GM12878 (cell line): ENCODE results near the gene TMEM82. TPM values are rescaled to one million over a fixed set of nuclear protein-coding genes. Genes with fewer than 3 reads are reported as not detected.
A peak's percentile ranks its signal among the peaks of the same experiment; 100 is the strongest.

ENCODE experiments used
- ATAC-seq: fragments of 200-7000 bp; cut with Tn5 transposase; 3 replicates; pipeline ENCODE4 v1.9.1; 2020; ENCODE audit warnings: mild to moderate bottlenecking, moderate library complexity
- BruUV-seq: library from RNA; stranded (reverse); fragments of 400-500 nt; replicated peaks from 2 replicates; lab custom pipeline; 2021; lab: Mats Ljungman, UMichigan
- CTCF ChIA-PET: fragments of 300-600 bp; sonication (Branson Sonifier 250); formaldehyde crosslinking; extraction: SDS; loops from one replicate; lab custom pipeline; 2021; ENCODE audit warnings: inconsistent platforms; lab: Yijun Ruan, JAX
- POLR2A ChIA-PET: fragments of 350-600 bp; formaldehyde crosslinking; extraction: SDS; loops from one replicate; lab custom pipeline; 2021; ENCODE audit warnings: inconsistent platforms; lab: Charles Lee
- RAD21 ChIA-PET: fragments of 300-600 bp; sonication (Branson Sonifier 250); formaldehyde crosslinking; loops from one replicate; lab custom pipeline; 2023; ENCODE audit warnings: antibody characterized with exemption; ENCODE audit not compliant: unreplicated experiment; lab: Charles Lee
- SMC1A ChIA-PET: fragments of 300-600 bp; sonication (Branson Sonifier 250); formaldehyde crosslinking; loops from one replicate; lab custom pipeline; 2023; ENCODE audit not compliant: unreplicated experiment, uncharacterized antibody; lab: Charles Lee
- DNase-seq: peaks from one replicate; pipeline ENCODE4 v3.0.0-alpha.2; 2011; ENCODE audit warnings: low read depth, low spot score
- FAIRE-seq: peaks from 3 replicates; lab custom pipeline; 2011; peaks lifted over from hg19 to GRCh38; lab: Jason Lieb, UNC
- H2AFZ ChIP-seq: 2 replicates; pipeline ENCODE4 v1.6.0; 2011; ENCODE audit warnings: low read depth, low read length, control low read depth; ENCODE audit not compliant: control insufficient read depth
- H3K27ac ChIP-seq: 2 replicates; pipeline ENCODE4 v1.5.1; 2011; ENCODE audit warnings: control low read depth; ENCODE audit not compliant: control insufficient read depth, insufficient read depth
- H3K27me3 ChIP-seq, 2 experiments: replicated peaks in 1 of 2; 2 replicates each; pipeline versions ENCODE4 v1.6.0 to v1.6.1; 2011; ENCODE audit warnings: low read length in 1 of 2; ENCODE audit not compliant: control insufficient read depth in 2 of 2, insufficient read depth in 2 of 2
- H3K36me3 ChIP-seq, 2 experiments: 2 replicates each; pipeline ENCODE4 v1.5.1; 2011; ENCODE audit warnings: low read length in 1 of 2; ENCODE audit not compliant: control insufficient read depth in 2 of 2, insufficient read depth in 2 of 2
- H3K4me1 ChIP-seq: 2 replicates; pipeline ENCODE4 v1.6.1; 2011; ENCODE audit warnings: mild to moderate bottlenecking, low read length, moderate library complexity, mixed read lengths; ENCODE audit not compliant: control insufficient read depth, insufficient read depth
- H3K4me2 ChIP-seq: 2 replicates; pipeline ENCODE4 v1.6.0; 2011; ENCODE audit warnings: control low read depth; ENCODE audit not compliant: control insufficient read depth, insufficient read depth
- H3K4me3 ChIP-seq: fragments of 200-600 bp; sonication (generic); 2 replicates; pipeline ENCODE4 v1.5.1; 2016
- H3K79me2 ChIP-seq: 2 replicates; pipeline ENCODE4 v1.6.0; 2011; ENCODE audit warnings: low read length; ENCODE audit not compliant: control insufficient read depth, insufficient read depth
- H3K9ac ChIP-seq: 2 replicates; pipeline ENCODE4 v1.8.0; 2011; ENCODE audit warnings: low read length, control low read depth, mixed read lengths; ENCODE audit not compliant: control insufficient read depth, insufficient read depth
- H3K9me3 ChIP-seq: replicated peaks from 3 replicates; pipeline ENCODE4 v1.5.1; 2011; ENCODE audit warnings: mild to moderate bottlenecking, low read length; ENCODE audit not compliant: control insufficient read depth, insufficient read depth
- H4K20me1 ChIP-seq: 2 replicates; pipeline ENCODE4 v1.6.0; 2011; ENCODE audit not compliant: control insufficient read depth, insufficient read depth
- BHLHE40 ChIP-seq, 2 experiments: fragments of 450-650 bp in 1 of 2; IDR thresholded peaks; 2 replicates each; pipeline ENCODE4 v1.6.1; 2011 to 2017; ENCODE audit warnings: low read depth in 2 of 2, borderline replicate concordance in 1 of 2, improper control_type of control experiment in 1 of 2, low read length in 1 of 2, mild to moderate bottlenecking in 1 of 2
- CHD1 ChIP-seq: IDR thresholded peaks from 2 replicates; pipeline ENCODE4 v1.6.1; 2012; ENCODE audit warnings: low read depth, low read length, improper control_type of control experiment
- DPF2 ChIP-seq: fragments of 450-650 bp; IDR thresholded peaks from 2 replicates; pipeline ENCODE4 v1.6.1; 2017; ENCODE audit warnings: mild to moderate bottlenecking
- HCFC1 ChIP-seq: fragments of 150-350 bp; IDR thresholded peaks from 2 replicates; pipeline ENCODE4 v1.6.1; 2014; ENCODE audit warnings: low read length
- PAX8 ChIP-seq: fragments of 450-650 bp; IDR thresholded peaks from 2 replicates; pipeline ENCODE4 v1.6.1; 2017; ENCODE audit warnings: mild to moderate bottlenecking, moderate library complexity
- POLR2AphosphoS2 ChIP-seq: IDR thresholded peaks from 2 replicates; pipeline ENCODE4 v1.6.1; 2011; ENCODE audit warnings: low read depth, mild to moderate bottlenecking, low read length, improper control_type of control experiment, moderate library complexity
- POU2F2 ChIP-seq: IDR thresholded peaks from 3 replicates; pipeline ENCODE4 v1.6.1; 2011; ENCODE audit warnings: low read depth, mild to moderate bottlenecking, low read length, borderline replicate concordance
- RFX5 ChIP-seq: IDR thresholded peaks from 2 replicates; pipeline ENCODE4 v1.6.1; 2011; ENCODE audit warnings: low read depth, low read length, improper control_type of control experiment
- TAF1 ChIP-seq: IDR thresholded peaks from 2 replicates; pipeline ENCODE4 v1.6.1; 2011; ENCODE audit warnings: mild to moderate bottlenecking, low read depth, low read length, borderline replicate concordance
- USF1 ChIP-seq: IDR thresholded peaks from 2 replicates; pipeline ENCODE4 v1.6.1; 2011; ENCODE audit warnings: borderline replicate concordance, low read depth, mild to moderate bottlenecking, moderate library complexity, mixed read lengths, low read length; ENCODE audit not compliant: insufficient read depth; ENCODE audit errors: extremely low read length
- WGBS: methylation state at CpG from one replicate; pipeline ENCODE4 v1.1.6; 2016; ENCODE audit warnings: low lambda C conversion rate; ENCODE audit not compliant: insufficient replicate concordance, insufficient coverage; ENCODE audit errors: missing lambda C conversion rate; 5-methylcytosine and 5-hydroxymethylcytosine counted together
- in situ Hi-C: fragments of 300-500 bp; cut with MboI; formaldehyde crosslinking; loops from 9 replicates; pipeline ENCODE4 v1.14.3; 2018; ENCODE audit warnings: mixed read lengths
- intact Hi-C: fragments of 100-400 bp; cut with micrococcal nuclease; formaldehyde crosslinking; loops from one replicate; pipeline ENCODE4 v1.14.2; 2022; ENCODE audit not compliant: unreplicated experiment
- polyA plus RNA-seq, 11 experiments: library from polyadenylated mRNA; depleted of rRNA in 4 of 11; unstranded in 6 of 11; stranded (reverse) in 5 of 11; fragments of >200 nt; fragmentation: Nextera tagmentation in 4 of 11; fragmentation: Illumina TruSeq in 1 of 11; extraction: Ambion mirVana in 4 of 11; extraction: Trizol in 1 of 11; gene quantifications; 1 replicate in 1 of 11; 2 replicates in 10 of 11; pipeline versions ENCODE4 v1.2.1 to v1.2.3, GENCODE V29; 2011 to 2016; ENCODE audit warnings: inconsistent platforms in 2 of 11, missing spikeins in 2 of 11, low read depth in 1 of 11
- total RNA-seq, 4 experiments: library from RNA; depleted of rRNA in 3 of 4; stranded (reverse); fragments of >200 nt in 3 of 4; fragmentation: Illumina TruSeq in 1 of 4; extraction: Trizol in 1 of 4; gene quantifications; 2 replicates each; pipeline versions ENCODE4 v1.2.1 to v1.2.3, GENCODE V29; 2013 to 2021

The TMEM82 gene
- total and polyA plus RNA-seq, 10 of the 15 experiments (the other 5 are each of a cell fraction or from before 2014, with no cell fraction given) = not detected

- TF ChIP-seq PAX8 (no peak), USF1 (no peak), TAF1 (no peak), RFX5 (no peak), POU2F2 (no peak), HCFC1 (no peak), POLR2AphosphoS2 (no peak), DPF2 (no peak)
Observed at GRCh38 chr1:15757016-15757543, 14.8 kb downstream of the TMEM82 start (continued).

- Histone ChIP-seq H3K9me3 (no peaks in the 10 kb centered on the region), H3K9ac (no peak overlapping the region), H3K27ac (no peak overlapping the region), H2AFZ (no peak overlapping the region), H3K79me2 (no peaks in the 10 kb centered on the region), H3K4me3 (no peak overlapping the region), H3K36me3 (no peaks in the 10 kb centered on the region), H3K4me2 (no peak overlapping the region), H3K4me1 (no peaks in the 10 kb centered on the region), H3K27me3 (peaks cover 8 to 22% of the 10 kb centered on the region in 2 experiments; a peak in 3 of 4 replicates), H4K20me1 (no peaks in the 10 kb centered on the region)
- SMC1A ChIA-PET = no interaction called here
- no TSS peak for BruUV-seq
- no peak for FAIRE-seq
- RAD21 ChIA-PET = no interaction called here
- POLR2A ChIA-PET = no interaction called here
- no peak for DNase-seq
- TF ChIP-seq BHLHE40 (IDR thresholded peaks at IDR 0.05; ENCODE audit: borderline replicate concordance in 1 of 2, low read depth in 2 of 2, low read length in 1 of 2) (no peak), CHD1 (no peak)
- in situ Hi-C loops = no loop called here
- ATAC-seq = peak; percentile 17; the same call in 1 of the 3 replicates
- CTCF ChIA-PET = no interaction called here
- WGBS = 10% methylated on average over 22 of the region's 24 CpGs
- intact Hi-C loops = no loop called here
Observed at GRCh38 chr1:15757575-15758342, 15.5 kb downstream of the TMEM82 start.
